SU-DHL-6 (cell line): ENCODE measurements around the gene PHACTR3.

Source experiments
- H2AFZ ChIP-seq: fragments of 200-600 bp; sonication (generic); 2 replicates; pipeline ENCODE4 v1.6.1; 2014; ENCODE audit warnings: low read depth, mild to moderate bottlenecking, moderate library complexity, mixed read lengths, antibody characterized with exemption, low read length; ENCODE audit not compliant: severe bottlenecking
- H3F3A ChIP-seq: fragments of 200-600 bp; shearing (Covaris generic); 2 replicates; pipeline ENCODE4 v1.6.0; 2016; ENCODE audit warnings: antibody characterized with exemption, mild to moderate bottlenecking; ENCODE audit not compliant: insufficient read depth
- H3K27ac ChIP-seq: fragments of 200-600 bp; sonication (generic); 2 replicates; pipeline ENCODE4 v1.5.1; 2016; ENCODE audit warnings: low read depth, mild to moderate bottlenecking, low read length, moderate library complexity, mixed read lengths
- H3K27me3 ChIP-seq: fragments of 200-600 bp; sonication (generic), shearing (Covaris generic); 2 replicates; pipeline ENCODE4 v1.6.0; 2014; ENCODE audit warnings: mild to moderate bottlenecking, low read length
- H3K36me3 ChIP-seq: fragments of 200-600 bp; sonication (generic); 2 replicates; pipeline ENCODE4 v1.6.1; 2014; ENCODE audit warnings: mild to moderate bottlenecking, low read length, mixed read lengths
- H3K4me2 ChIP-seq: fragments of 300-600, 200-600 bp; shearing (Covaris generic), sonication (generic); 2 replicates; pipeline ENCODE4 v1.6.0; 2014; ENCODE audit warnings: low read length, low read depth, mild to moderate bottlenecking; ENCODE audit not compliant: poor library complexity, severe bottlenecking
- H3K4me3 ChIP-seq: fragments of 200-600 bp; sonication (generic); 2 replicates; pipeline ENCODE4 v1.5.1; 2014; ENCODE audit warnings: antibody characterized with exemption, low read length, mild to moderate bottlenecking, mixed read lengths; ENCODE audit not compliant: insufficient read depth, poor library complexity, severe bottlenecking
- H3K79me2 ChIP-seq: fragments of 200-600 bp; sonication (generic); 2 replicates; pipeline ENCODE4 v1.6.1; 2014; ENCODE audit warnings: mild to moderate bottlenecking, low read length, moderate library complexity; ENCODE audit not compliant: insufficient read depth
- H3K9ac ChIP-seq: fragments of 200-600 bp; sonication (generic); 2 replicates; pipeline ENCODE4 v1.7.0; 2014; ENCODE audit warnings: mild to moderate bottlenecking, low read length
- H3K9me2 ChIP-seq: fragments of 200-600 bp; sonication (generic); replicated peaks from 2 replicates; pipeline ENCODE4 v1.6.1; 2014; ENCODE audit warnings: low read length; ENCODE audit not compliant: insufficient read depth
- H3K9me3 ChIP-seq: fragments of 200-600 bp; sonication (generic); 2 replicates; pipeline ENCODE4 v1.6.1; 2014; ENCODE audit warnings: low read length, mixed read lengths; ENCODE audit not compliant: insufficient read depth
- H4K20me1 ChIP-seq: fragments of 200-600 bp; sonication (generic); 2 replicates; pipeline ENCODE4 v1.6.1; 2014; ENCODE audit warnings: low read depth, mild to moderate bottlenecking, antibody characterized with exemption, low read length, moderate library complexity, mixed read lengths
- EZH2phosphoT487 ChIP-seq: fragments of 200-600 bp; sonication (generic), shearing (Covaris generic); conservative IDR thresholded peaks from 2 replicates; pipeline ENCODE4 v1.6.1; 2018; ENCODE audit warnings: mild to moderate bottlenecking, antibody characterized with exemption, low read length, moderate library complexity, mixed read lengths
- TF ChIP-seq, protein P1 (sequence below): fragments of 200-600 bp; sonication (generic); IDR thresholded peaks from one replicate; pipeline ENCODE4 v1.5.1; 2017; ENCODE audit warnings: antibody characterized with exemption, mild to moderate bottlenecking, low read length, moderate library complexity; ENCODE audit not compliant: insufficient read depth, poor library complexity, severe bottlenecking

The PHACTR3 gene

DNA sequence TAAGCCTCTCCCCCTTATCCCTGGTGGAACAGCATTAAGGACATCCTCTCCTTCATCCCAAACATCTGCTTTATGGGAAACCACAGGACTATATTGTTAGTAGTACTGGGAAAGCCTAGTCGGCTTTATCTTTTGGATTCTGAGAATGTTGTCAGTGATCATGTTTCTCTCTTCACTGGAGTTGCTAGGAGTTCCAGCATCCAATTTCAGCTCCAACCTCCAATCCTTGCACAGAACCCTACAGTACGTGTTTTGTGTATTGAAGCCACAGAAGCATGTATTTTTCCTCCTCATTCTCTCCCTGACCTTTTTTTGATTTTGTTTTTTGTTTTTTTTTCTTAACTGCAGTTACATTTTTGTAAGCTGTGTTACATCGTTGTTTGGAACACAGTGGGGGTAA is 84.0 kb downstream of the PHACTR3 start:
- Histone ChIP-seq H3K27ac (no peak overlapping the region), H3K27me3 (no peaks in the 10 kb centered on the region; the same call in 1 of the 2 replicates), H3K79me2 (no peaks in the 10 kb centered on the region), H3K9me3 (no peaks in the 10 kb centered on the region), H3F3A (no peaks in the 10 kb centered on the region), H3K9ac (no peak overlapping the region), H3K4me2 (no peak overlapping the region), H3K9me2 (no peaks in the 10 kb centered on the region), H2AFZ (no peak overlapping the region), H4K20me1 (no peaks in the 10 kb centered on the region), H3K4me3 (no peak overlapping the region), H3K36me3 (no peaks in the 10 kb centered on the region)
- no peak for TF ChIP-seq EZH2phosphoT487
- TF ChIP-seq, protein P1, sequence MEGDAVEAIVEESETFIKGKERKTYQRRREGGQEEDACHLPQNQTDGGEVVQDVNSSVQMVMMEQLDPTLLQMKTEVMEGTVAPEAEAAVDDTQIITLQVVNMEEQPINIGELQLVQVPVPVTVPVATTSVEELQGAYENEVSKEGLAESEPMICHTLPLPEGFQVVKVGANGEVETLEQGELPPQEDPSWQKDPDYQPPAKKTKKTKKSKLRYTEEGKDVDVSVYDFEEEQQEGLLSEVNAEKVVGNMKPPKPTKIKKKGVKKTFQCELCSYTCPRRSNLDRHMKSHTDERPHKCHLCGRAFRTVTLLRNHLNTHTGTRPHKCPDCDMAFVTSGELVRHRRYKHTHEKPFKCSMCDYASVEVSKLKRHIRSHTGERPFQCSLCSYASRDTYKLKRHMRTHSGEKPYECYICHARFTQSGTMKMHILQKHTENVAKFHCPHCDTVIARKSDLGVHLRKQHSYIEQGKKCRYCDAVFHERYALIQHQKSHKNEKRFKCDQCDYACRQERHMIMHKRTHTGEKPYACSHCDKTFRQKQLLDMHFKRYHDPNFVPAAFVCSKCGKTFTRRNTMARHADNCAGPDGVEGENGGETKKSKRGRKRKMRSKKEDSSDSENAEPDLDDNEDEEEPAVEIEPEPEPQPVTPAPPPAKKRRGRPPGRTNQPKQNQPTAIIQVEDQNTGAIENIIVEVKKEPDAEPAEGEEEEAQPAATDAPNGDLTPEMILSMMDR: no peak

DNA sequence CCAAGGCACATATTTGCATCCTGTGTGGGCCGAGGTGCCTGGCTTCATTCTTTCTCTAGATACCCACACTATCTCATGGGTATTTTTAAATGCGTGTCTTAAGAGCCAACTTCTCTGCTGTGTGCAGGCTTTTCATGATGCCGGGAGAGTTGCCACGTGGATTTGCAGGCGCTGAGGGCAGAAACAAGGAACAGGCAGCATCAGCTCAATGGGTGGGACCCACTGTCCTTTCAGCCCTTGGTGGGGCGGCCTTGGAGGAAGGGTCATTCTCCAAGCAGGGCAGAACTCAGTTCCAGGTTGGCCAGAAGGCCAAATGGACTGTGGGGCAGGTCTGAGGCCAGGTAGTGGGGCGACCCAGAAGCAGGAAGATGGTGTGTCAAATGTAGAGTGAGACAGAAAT is 84.7 kb downstream of the PHACTR3 start:
- TF ChIP-seq, protein P1: no peak
- no peak for TF ChIP-seq EZH2phosphoT487
- Histone ChIP-seq H3K4me3 (no peak overlapping the region), H4K20me1 (no peaks in the 10 kb centered on the region), H3K9me2 (no peaks in the 10 kb centered on the region), H3K9ac (no peak overlapping the region), H3K27me3 (no peaks in the 10 kb centered on the region; the same call in 1 of the 2 replicates), H3K9me3 (no peaks in the 10 kb centered on the region), H2AFZ (no peak overlapping the region), H3K36me3 (no peaks in the 10 kb centered on the region), H3F3A (no peaks in the 10 kb centered on the region), H3K27ac (no peak overlapping the region), H3K79me2 (no peaks in the 10 kb centered on the region), H3K4me2 (no peak overlapping the region)

DNA sequence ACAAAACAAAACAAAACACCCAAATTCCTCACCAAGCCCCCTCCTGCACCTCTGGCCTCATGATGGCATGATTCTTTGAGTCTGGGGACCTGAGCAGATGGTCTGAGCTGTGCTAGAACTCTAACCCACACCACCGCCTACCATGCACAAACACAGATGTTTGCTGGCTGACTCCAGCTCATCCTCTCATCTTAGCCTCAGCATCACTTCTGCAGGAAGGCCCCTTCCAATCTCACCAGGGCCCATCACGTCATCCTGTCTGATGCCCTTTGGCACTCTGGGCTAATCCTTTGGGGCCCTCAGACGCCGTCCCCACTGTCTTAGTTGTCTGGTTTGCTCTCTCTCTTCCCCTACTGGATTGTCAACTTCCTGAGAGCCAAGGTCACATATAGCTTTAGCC is 85.8 kb downstream of the PHACTR3 start:
- Histone ChIP-seq H3K4me2 (no peak overlapping the region), H3K4me3 (no peak overlapping the region), H3K27ac (no peak overlapping the region), H3K9me3 (no peaks in the 10 kb centered on the region), H4K20me1 (no peaks in the 10 kb centered on the region), H3K79me2 (no peaks in the 10 kb centered on the region), H3K27me3 (no peaks in the 10 kb centered on the region), H3K36me3 (no peaks in the 10 kb centered on the region), H3K9me2 (no peaks in the 10 kb centered on the region), H3K9ac (no peak overlapping the region), H3F3A (no peaks in the 10 kb centered on the region), H2AFZ (no peak overlapping the region)
- no peak for TF ChIP-seq EZH2phosphoT487
- TF ChIP-seq, protein P1: no peak

DNA sequence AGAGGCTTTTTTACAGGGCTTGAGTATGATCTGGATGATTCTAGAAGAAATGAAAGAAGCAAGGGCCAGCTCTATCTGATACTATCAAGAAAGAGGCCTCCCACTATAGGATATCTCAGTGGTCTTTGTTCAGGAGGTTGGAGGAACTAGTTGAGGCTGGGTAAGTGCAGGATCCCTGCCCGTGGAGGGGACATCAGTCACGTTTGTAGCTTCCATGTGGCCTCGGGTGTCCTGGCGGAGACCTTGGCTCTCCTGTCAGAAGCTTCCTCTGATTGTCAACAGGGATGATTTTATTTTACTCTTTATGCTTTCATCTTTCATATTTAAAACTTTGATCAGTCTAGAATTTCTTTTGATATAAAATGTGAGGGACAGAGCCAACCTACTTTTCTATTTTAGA is 86.6 kb downstream of the PHACTR3 start:
- Histone ChIP-seq H3K4me2 (no peak overlapping the region), H4K20me1 (no peaks in the 10 kb centered on the region), H3K36me3 (no peaks in the 10 kb centered on the region), H3K9me2 (no peaks in the 10 kb centered on the region), H3K9me3 (no peaks in the 10 kb centered on the region), H3K79me2 (no peaks in the 10 kb centered on the region), H3K27me3 (no peaks in the 10 kb centered on the region), H3K9ac (no peak overlapping the region), H3F3A (no peaks in the 10 kb centered on the region), H2AFZ (no peak overlapping the region), H3K27ac (no peak overlapping the region), H3K4me3 (no peak overlapping the region)
- TF ChIP-seq, protein P1: no peak
- TF ChIP-seq EZH2phosphoT487: no peak
